Neural cell (in vitro differentiated cells): Measurements from ENCODE around the gene FHOD3.

Experiments used
- CTCF ChIP-seq: fragments of 450-650 bp; IDR thresholded peaks from 2 replicates; pipeline ENCODE4 v1.5.1; 2014; ENCODE audit warnings: antibody characterized with exemption, mild to moderate bottlenecking, moderate library complexity; ENCODE audit not compliant: poor library complexity, severe bottlenecking
- MXI1 ChIP-seq: fragments of 450-650 bp; conservative IDR thresholded peaks from 2 replicates; pipeline ENCODE4 v1.6.1; 2014; ENCODE audit warnings: antibody characterized with exemption, mild to moderate bottlenecking; ENCODE audit not compliant: poor library complexity, severe bottlenecking

- TF ChIP-seq MXI1 (no peak), CTCF (no peak)
These were observed 111.1 kb downstream of the FHOD3 start for GRCh38 chr18:36408606-36409005.
